Measurements from ENCODE around the gene LRRC8B. TPM values are rescaled to one million over a fixed set of nuclear protein-coding genes. Genes with fewer than 3 reads are reported as not detected.
"Not testable (repeated sequence)": the region's sequence is repeated elsewhere in the genome, so short reads cannot be mapped to it uniquely, and the experiment has no call there.

LRRC8B gene
- total RNA-seq, 1 donor from 2014 or later: 1.2 TPM

DNA sequence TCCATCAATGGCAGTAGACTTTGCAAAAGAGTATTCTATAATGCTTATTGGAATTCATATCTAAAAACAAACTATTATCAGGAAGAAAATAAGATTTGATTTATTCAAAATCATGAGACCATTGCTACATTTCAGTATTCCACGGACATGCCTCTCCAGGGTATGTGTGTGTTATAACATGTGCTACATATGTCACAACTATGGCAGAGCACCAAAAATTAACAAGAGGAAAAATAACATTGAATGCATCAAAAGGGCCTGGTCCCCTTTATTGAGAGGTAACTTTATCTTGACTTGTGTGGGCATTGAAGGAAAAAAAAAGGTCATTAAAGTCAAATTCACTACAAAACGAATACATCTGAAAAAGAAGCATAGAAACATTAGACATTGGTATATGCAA is 22.6 kb upstream of the LRRC8B start:
- Mint-ChIP-seq H3K4me1 (ENCODE audit: low read depth) (no peaks in the 10 kb centered on the region), H3K27ac (ENCODE audit: unreplicated experiment) (no peak overlapping the region), H3K9me3 (ENCODE audit: low read depth) (no peaks in the 10 kb centered on the region), H3K27me3 (ENCODE audit: low read depth) (peaks cover 36% of the 10 kb centered on the region), H3K36me3 (ENCODE audit: low read depth) (no peaks in the 10 kb centered on the region), H3K4me3 (ENCODE audit: unreplicated experiment) (no peak overlapping the region)
- TF ChIP-seq, protein P1, sequence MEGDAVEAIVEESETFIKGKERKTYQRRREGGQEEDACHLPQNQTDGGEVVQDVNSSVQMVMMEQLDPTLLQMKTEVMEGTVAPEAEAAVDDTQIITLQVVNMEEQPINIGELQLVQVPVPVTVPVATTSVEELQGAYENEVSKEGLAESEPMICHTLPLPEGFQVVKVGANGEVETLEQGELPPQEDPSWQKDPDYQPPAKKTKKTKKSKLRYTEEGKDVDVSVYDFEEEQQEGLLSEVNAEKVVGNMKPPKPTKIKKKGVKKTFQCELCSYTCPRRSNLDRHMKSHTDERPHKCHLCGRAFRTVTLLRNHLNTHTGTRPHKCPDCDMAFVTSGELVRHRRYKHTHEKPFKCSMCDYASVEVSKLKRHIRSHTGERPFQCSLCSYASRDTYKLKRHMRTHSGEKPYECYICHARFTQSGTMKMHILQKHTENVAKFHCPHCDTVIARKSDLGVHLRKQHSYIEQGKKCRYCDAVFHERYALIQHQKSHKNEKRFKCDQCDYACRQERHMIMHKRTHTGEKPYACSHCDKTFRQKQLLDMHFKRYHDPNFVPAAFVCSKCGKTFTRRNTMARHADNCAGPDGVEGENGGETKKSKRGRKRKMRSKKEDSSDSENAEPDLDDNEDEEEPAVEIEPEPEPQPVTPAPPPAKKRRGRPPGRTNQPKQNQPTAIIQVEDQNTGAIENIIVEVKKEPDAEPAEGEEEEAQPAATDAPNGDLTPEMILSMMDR (IDR thresholded peaks at IDR 0.05): no peak
- DNase-seq (ENCODE audit: low spot score): no peak

DNA sequence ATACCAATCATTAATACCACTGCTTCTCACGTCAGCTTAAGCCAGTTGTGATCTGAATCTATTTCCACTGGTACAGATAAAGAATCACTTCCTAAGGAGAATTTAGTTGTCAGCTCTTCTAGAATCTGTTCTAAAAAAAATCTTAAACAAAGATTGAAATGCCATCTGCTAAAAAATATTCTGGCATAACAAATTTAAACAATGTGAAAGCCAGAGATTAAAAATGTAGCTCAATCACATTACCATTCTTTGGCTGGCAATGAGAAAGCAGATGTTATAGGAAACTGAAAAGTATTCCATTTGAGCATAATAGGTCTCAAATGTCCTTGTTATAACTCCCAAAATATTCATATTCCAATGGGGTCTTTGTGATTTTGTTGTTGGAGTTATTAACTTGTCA is 21.7 kb upstream of the LRRC8B start:
- no peak for DNase-seq (ENCODE audit: low spot score)
- Mint-ChIP-seq H3K36me3 (ENCODE audit: low read depth) (no peaks in the 10 kb centered on the region), H3K9me3 (ENCODE audit: low read depth) (no peaks in the 10 kb centered on the region), H3K4me1 (ENCODE audit: low read depth) (no peaks in the 10 kb centered on the region), H3K4me3 (ENCODE audit: unreplicated experiment) (no peak overlapping the region), H3K27ac (ENCODE audit: unreplicated experiment) (no peak overlapping the region), H3K27me3 (ENCODE audit: low read depth) (peaks cover 39% of the 10 kb centered on the region)
- TF ChIP-seq, protein P1 (IDR thresholded peaks at IDR 0.05): no peak

DNA sequence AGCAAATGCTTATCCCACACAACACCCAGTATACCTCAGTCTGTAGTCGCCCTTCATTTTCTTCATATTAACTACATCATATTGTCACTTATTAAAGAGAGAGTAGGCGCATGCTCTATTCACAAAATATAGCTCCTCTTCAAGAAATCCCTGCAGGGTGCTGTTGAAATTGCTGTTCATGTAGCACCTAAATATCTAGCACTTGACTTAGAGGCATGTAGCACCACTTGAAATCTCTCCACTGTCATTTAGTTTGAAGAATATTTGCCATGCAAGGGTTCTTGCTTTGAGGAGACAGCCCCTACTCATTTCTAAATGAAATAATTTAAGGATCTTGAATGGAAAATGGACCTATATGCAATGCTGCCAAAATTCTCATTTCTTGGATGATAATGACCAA is 20.9 kb upstream of the LRRC8B start:
- DNase-seq (ENCODE audit: low spot score): no peak
- H3K4me1 Mint-ChIP-seq (ENCODE audit: low read depth): no peaks in the 10 kb centered on the region
- no peak overlapping the region for H3K27ac Mint-ChIP-seq (ENCODE audit: unreplicated experiment)
- TF ChIP-seq, protein P1 (IDR thresholded peaks at IDR 0.05): no peak
- peaks cover 38% of the 10 kb centered on the region for H3K27me3 Mint-ChIP-seq (ENCODE audit: low read depth)
- H3K4me3 Mint-ChIP-seq (ENCODE audit: unreplicated experiment): no peak overlapping the region
- peaks cover 5% of the 10 kb centered on the region for H3K9me3 Mint-ChIP-seq (ENCODE audit: low read depth)
- H3K36me3 Mint-ChIP-seq (ENCODE audit: low read depth): no peaks in the 10 kb centered on the region

DNA sequence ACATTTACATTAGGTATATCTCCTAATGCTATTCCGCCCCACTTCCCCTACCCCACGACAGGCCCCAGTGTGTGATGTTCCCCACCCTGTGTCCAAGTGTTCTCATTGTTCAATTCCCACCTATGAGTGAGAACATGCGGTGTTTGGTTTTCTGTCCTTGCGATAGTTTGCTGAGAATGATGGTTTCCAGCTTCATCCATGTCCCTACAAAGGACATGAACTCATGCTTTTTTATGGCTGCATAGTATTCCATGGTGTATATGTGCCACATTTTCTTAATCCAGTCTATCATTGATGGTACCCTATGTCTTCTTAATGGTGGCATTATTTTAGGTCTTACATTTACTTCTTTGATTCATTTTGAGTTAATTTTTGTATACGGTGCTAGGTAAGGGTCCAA is 14.6 kb upstream of the LRRC8B start:
- H3K9me3 Mint-ChIP-seq (ENCODE audit: low read depth): peaks cover 11% of the 10 kb centered on the region
- H3K4me3 Mint-ChIP-seq (ENCODE audit: unreplicated experiment); DNase-seq (ENCODE audit: low spot score); H3K36me3 Mint-ChIP-seq (ENCODE audit: low read depth); H3K4me1 Mint-ChIP-seq (ENCODE audit: low read depth); H3K27ac Mint-ChIP-seq (ENCODE audit: unreplicated experiment): not testable (repeated sequence)
- H3K27me3 Mint-ChIP-seq (ENCODE audit: low read depth): peaks cover 21% of the 10 kb centered on the region

DNA sequence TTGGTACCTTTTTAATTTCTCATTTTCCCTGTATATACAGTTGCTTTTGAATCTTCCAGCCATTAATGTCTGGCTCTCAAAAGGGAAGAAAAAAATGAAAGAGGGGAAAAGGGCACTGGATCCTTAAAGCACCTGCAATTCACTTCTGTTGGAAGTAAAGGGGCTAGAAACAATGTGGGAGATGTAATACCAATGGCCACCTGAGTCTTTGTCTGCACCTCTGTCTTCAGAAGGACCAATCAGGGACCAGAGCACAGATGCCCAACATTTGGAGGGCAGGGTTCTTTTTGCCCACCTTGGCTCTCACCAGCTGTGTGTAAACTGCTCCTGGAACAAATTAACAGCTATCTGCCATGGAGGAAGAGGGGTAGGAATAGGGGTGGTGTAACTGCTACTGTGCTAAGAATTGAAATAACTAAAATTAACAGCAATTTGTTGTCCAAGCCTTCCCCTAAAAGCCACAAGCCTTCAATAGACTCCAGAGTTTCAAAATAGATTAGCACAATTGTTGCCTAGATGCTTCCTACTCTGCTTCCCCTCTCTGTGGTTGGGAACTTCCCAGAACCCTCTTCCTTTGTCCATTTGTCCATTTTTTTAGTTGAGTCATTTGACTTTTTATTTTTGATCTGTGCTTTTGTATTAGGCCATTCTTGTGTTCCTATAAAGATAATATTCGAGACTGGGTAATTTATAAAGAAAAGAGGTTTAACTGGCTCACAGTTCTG is 11.5 kb upstream of the LRRC8B start:
- H3K4me3 Mint-ChIP-seq (ENCODE audit: unreplicated experiment): no peak overlapping the region
- no peaks in the 10 kb centered on the region for H3K36me3 Mint-ChIP-seq (ENCODE audit: low read depth)
- peaks cover 6% of the 10 kb centered on the region for H3K27me3 Mint-ChIP-seq (ENCODE audit: low read depth)
- no peak for DNase-seq (ENCODE audit: low spot score)
- H3K9me3 Mint-ChIP-seq (ENCODE audit: low read depth): peaks cover 9% of the 10 kb centered on the region
- TF ChIP-seq, protein P1 (IDR thresholded peaks at IDR 0.05): no peak
- no peaks in the 10 kb centered on the region for H3K4me1 Mint-ChIP-seq (ENCODE audit: low read depth)
- H3K27ac Mint-ChIP-seq (ENCODE audit: unreplicated experiment): no peak overlapping the region

DNA sequence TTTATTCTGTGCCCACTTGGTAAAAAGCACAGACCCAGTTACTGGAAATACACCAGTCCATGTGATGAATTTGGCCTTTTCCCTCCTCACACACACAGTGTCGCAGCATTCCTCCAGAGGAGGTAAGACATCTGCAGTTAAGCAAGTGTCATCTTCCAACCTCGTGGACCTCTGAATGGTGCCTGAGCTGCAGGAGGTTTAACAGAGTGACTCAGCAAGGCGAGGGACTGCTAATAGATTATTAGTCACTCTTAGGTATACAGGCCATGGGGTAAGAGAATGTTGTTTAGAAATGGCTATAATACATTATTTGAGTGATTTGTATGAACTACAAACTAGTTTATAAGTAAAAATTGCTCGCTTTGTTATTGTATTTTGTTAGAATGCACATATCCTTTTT is 8.6 kb upstream of the LRRC8B start:
- Mint-ChIP-seq H3K27ac (ENCODE audit: unreplicated experiment) (no peak overlapping the region), H3K27me3 (ENCODE audit: low read depth) (peaks cover 6% of the 10 kb centered on the region), H3K4me1 (ENCODE audit: low read depth) (no peaks in the 10 kb centered on the region), H3K36me3 (ENCODE audit: low read depth) (no peaks in the 10 kb centered on the region), H3K4me3 (ENCODE audit: unreplicated experiment) (no peak overlapping the region), H3K9me3 (ENCODE audit: low read depth) (no peaks in the 10 kb centered on the region)
- TF ChIP-seq, protein P1 (IDR thresholded peaks at IDR 0.05): no peak
- DNase-seq (ENCODE audit: low spot score): no peak
